Stimulated activated CD4-positive, alpha-beta T cell treated with anti-CD3 and anti-CD28 coated beads, Interleukin-4, amount 100 ng/mL, for 4 hours (primary cell): ENCODE measurements around the gene NRBP1.

Experiments
- DNase-seq, 2 experiments: peaks; one replicate each; pipeline ENCODE4 v3.0.0-alpha.2; 2020

The NRBP1 gene

GRCh38 chr2:27428213-27428977 lies at the start of gene NRBP1:
TSS of gene NRBP1 (plus strand) at chr2:27428631. CDS start at chr2:27433274, 4,643 bp downstream.
- DNase-seq: peak; percentile 87 to 93

- DNase-seq: no peak
Observed at GRCh38 chr2:27378809-27379290, 49.6 kb upstream of the NRBP1 start.

GRCh38 chr2:27379383-27379835 lies 49.0 kb upstream of the NRBP1 start:
- DNase-seq: no peak

GRCh38 chr2:27379836-27380625 lies 48.4 kb upstream of the NRBP1 start:
- DNase-seq: peak in 1 of 2 experiments; percentile 37

- DNase-seq: peak; percentile 86 to 88
Observed at GRCh38 chr2:27380626-27381545, 47.5 kb upstream of the NRBP1 start, which contains the start of gene ZNF513. TSS of gene ZNF513 (minus strand) at chr2:27380734. CDS start at chr2:27380526, 208 bp downstream.

GRCh38 chr2:27381577-27382181 lies 46.8 kb upstream of the NRBP1 start:
- DNase-seq: no peak

GRCh38 chr2:27390822-27391679 lies 37.4 kb upstream of the NRBP1 start:
- DNase-seq: no peak

GRCh38 chr2:27393225-27393624 lies 35.2 kb upstream of the NRBP1 start:
- DNase-seq: no peak

- DNase-seq: no peak
Observed at GRCh38 chr2:27398962-27399361, 29.5 kb upstream of the NRBP1 start.

GRCh38 chr2:27400348-27401135 lies 27.9 kb upstream of the NRBP1 start:
- DNase-seq: no peak

GRCh38 chr2:27407798-27408491 lies 20.5 kb upstream of the NRBP1 start:
- no peak for DNase-seq

GRCh38 chr2:27408601-27409320 lies 19.7 kb upstream of the NRBP1 start:
- DNase-seq: peak; percentile 12 to 20

GRCh38 chr2:27409321-27410073 lies 18.9 kb upstream of the NRBP1 start, which contains the start of gene PPM1G:
TSS of gene PPM1G (minus strand) at chr2:27409591. CDS start at chr2:27409422, 169 bp downstream.
- peak; percentile 94 to 97 for DNase-seq

- DNase-seq: no peak
Observed at GRCh38 chr2:27412419-27413152, 15.8 kb upstream of the NRBP1 start.

GRCh38 chr2:27416151-27416550 lies 12.3 kb upstream of the NRBP1 start:
- DNase-seq: no peak

- DNase-seq: no peak
Observed at GRCh38 chr2:27420996-27421395, 7.4 kb upstream of the NRBP1 start.

GRCh38 chr2:27421660-27422250 lies 6.7 kb upstream of the NRBP1 start:
- DNase-seq: no peak
